Activated CD8-positive, alpha-beta T cell treated with anti-CD3 and anti-CD28 coated beads for 36 hours (primary cell): ENCODE measurements around the gene LPP. TPM values are rescaled to one million over a fixed set of nuclear protein-coding genes. Genes with fewer than 3 reads are reported as not detected.

Source experiments
- ATAC-seq: fragments of 200-7000 bp; cut with Tn5 transposase; one replicate; pipeline ENCODE4 v1.10.0; 2021; ENCODE audit warnings: mild to moderate bottlenecking, moderate library complexity
- CTCF ChIA-PET: fragments of 350-600 bp; sonication (Branson Sonifier 250); formaldehyde crosslinking; loops from one replicate; lab custom pipeline; 2021; ENCODE audit warnings: antibody characterized with exemption; lab: Charles Lee
- POLR2A ChIA-PET: fragments of 350-600 bp; sonication (Branson Sonifier 250); formaldehyde crosslinking; loops from one replicate; lab custom pipeline; 2021; ENCODE audit warnings: antibody characterized with exemption; lab: Charles Lee
- DNase-seq: peaks from one replicate; pipeline ENCODE4 v3.0.0-alpha.2; 2020
- H3K27ac Mint-ChIP-seq: one replicate; pipeline ENCODE4 v1.8.0; 2021; ENCODE audit warnings: mild to moderate bottlenecking, mixed read lengths
- H3K27me3 Mint-ChIP-seq: one replicate; pipeline ENCODE4 v1.8.0; 2021; ENCODE audit warnings: mixed read lengths
- H3K36me3 Mint-ChIP-seq: one replicate; pipeline ENCODE4 v1.8.0; 2021; ENCODE audit warnings: low read depth, mixed read lengths
- H3K4me1 Mint-ChIP-seq: one replicate; pipeline ENCODE4 v1.8.0; 2021; ENCODE audit warnings: low read depth, mixed read lengths
- H3K4me3 Mint-ChIP-seq: one replicate; pipeline ENCODE4 v1.8.0; 2021; ENCODE audit warnings: mild to moderate bottlenecking, moderate library complexity, mixed read lengths
- H3K9me3 Mint-ChIP-seq: one replicate; pipeline ENCODE4 v1.8.0; 2021; ENCODE audit warnings: mixed read lengths
- CTCF ChIP-seq: fragments of 200-600 bp; IDR thresholded peaks from one replicate; pipeline ENCODE4 v1.8.0; 2022; ENCODE audit warnings: antibody characterized with exemption, mild to moderate bottlenecking
- intact Hi-C: fragments of 100-400 bp; cut with micrococcal nuclease; formaldehyde crosslinking; loops from one replicate; pipeline ENCODE4 v1.10.0; 2022
- total RNA-seq, 2 experiments: library from RNA; stranded (reverse); gene quantifications; one replicate each; pipeline ENCODE4 v1.2.3, GENCODE V29; 2021

LPP gene
- total RNA-seq, 2 experiments from 2014 or later = 16.4 to 22.6 TPM

- ChIA-PET CTCF (interaction anchor here (0.8 to 4.4 kb wide), 3 partner anchors 78 to 622 kb away, joined by 3 to 25 read pairs (median 5); no protein-coding TSS in a partner anchor), POLR2A (interaction anchor here (0.8 kb wide), 1 partner anchor 77 kb away, joined by 3 read pairs; no protein-coding TSS in a partner anchor)
- Mint-ChIP-seq H3K27ac (no peak overlapping the region), H3K4me3 (peak overlapping the region; percentile 52), H3K27me3 (no peaks in the 10 kb centered on the region), H3K36me3 (no peaks in the 10 kb centered on the region), H3K4me1 (peaks cover 49% of the 10 kb centered on the region), H3K9me3 (no peaks in the 10 kb centered on the region)
- TF ChIP-seq CTCF = no peak
- intact Hi-C loops = loop anchor here (2.0 kb wide), 1 partner anchor 39 kb away; no protein-coding TSS in a partner anchor
- peak; percentile 69 for DNase-seq
- ATAC-seq = peak; percentile 32
These were observed 207.9 kb downstream of the LPP start for GRCh38 chr3:188361888-188362287.

GRCh38 chr3:188362405-188362831 is 208.5 kb downstream of the LPP start:
- TF ChIP-seq CTCF = no peak
- Mint-ChIP-seq H3K27ac (peak overlapping the region; percentile 81), H3K27me3 (no peaks in the 10 kb centered on the region), H3K36me3 (no peaks in the 10 kb centered on the region), H3K4me1 (peaks cover 49% of the 10 kb centered on the region), H3K4me3 (peak overlapping the region; percentile 52), H3K9me3 (no peaks in the 10 kb centered on the region)
- CTCF ChIA-PET = interaction anchor here (0.8 to 4.4 kb wide), 4 partner anchors 28 to 622 kb away, joined by 3 to 25 read pairs (median 4); no protein-coding TSS in a partner anchor
- POLR2A ChIA-PET = interaction anchor here (0.8 kb wide), 1 partner anchor 78 kb away, joined by 3 read pairs; no protein-coding TSS in a partner anchor
- DNase-seq = peak; percentile 63
- intact Hi-C loops = loop anchor here (2.0 kb wide), 1 partner anchor 40 kb away; no protein-coding TSS in a partner anchor
- peak; percentile 77 for ATAC-seq

GRCh38 chr3:188365184-188365583 is 211.2 kb downstream of the LPP start:
- CTCF ChIA-PET = no interaction called here
- H3K27ac Mint-ChIP-seq = no peak overlapping the region
- TF ChIP-seq CTCF = no peak
- no peak overlapping the region for H3K4me3 Mint-ChIP-seq
- POLR2A ChIA-PET = no interaction called here
- peaks cover 39% of the 10 kb centered on the region for H3K4me1 Mint-ChIP-seq
- intact Hi-C loops = no loop called here
- no peaks in the 10 kb centered on the region for H3K36me3 Mint-ChIP-seq
- no peak for DNase-seq
- H3K9me3 Mint-ChIP-seq = peaks cover 1% of the 10 kb centered on the region
- ATAC-seq = no peak
- no peaks in the 10 kb centered on the region for H3K27me3 Mint-ChIP-seq

- no peak for DNase-seq
- Mint-ChIP-seq H3K36me3 (no peaks in the 10 kb centered on the region), H3K27ac (no peak overlapping the region), H3K4me3 (no peak overlapping the region), H3K27me3 (no peaks in the 10 kb centered on the region), H3K4me1 (peaks cover 35% of the 10 kb centered on the region), H3K9me3 (peaks cover 3% of the 10 kb centered on the region)
- ChIA-PET CTCF (no interaction called here), POLR2A (no interaction called here)
- no peak for TF ChIP-seq CTCF
- intact Hi-C loops = no loop called here
- ATAC-seq = no peak
These were observed 212.2 kb downstream of the LPP start for GRCh38 chr3:188365988-188366698.

- Mint-ChIP-seq H3K4me3 (no peak overlapping the region), H3K4me1 (peaks cover 22% of the 10 kb centered on the region), H3K27ac (no peak overlapping the region), H3K36me3 (peaks cover 1% of the 10 kb centered on the region), H3K27me3 (no peaks in the 10 kb centered on the region), H3K9me3 (peaks cover 3% of the 10 kb centered on the region)
- DNase-seq = no peak
- intact Hi-C loops = no loop called here
- POLR2A ChIA-PET = interaction anchor here (1.5 kb wide), 1 partner anchor 13 kb away, joined by 5 read pairs; no protein-coding TSS in a partner anchor
- TF ChIP-seq CTCF = no peak
- ATAC-seq = no peak
- CTCF ChIA-PET = interaction anchor here (0.9 to 1.1 kb wide), 2 partner anchors 23 to 300 kb away, joined by 3 read pairs; no protein-coding TSS in a partner anchor
These were observed 213.7 kb downstream of the LPP start for GRCh38 chr3:188367678-188368077.
